IMR-90 (cell line): ENCODE results near the gene TDRKH.

Source experiments
- MXI1 ChIP-seq: IDR thresholded peaks from 2 replicates; pipeline ENCODE4 v1.6.1; 2012; ENCODE audit warnings: low read depth, mild to moderate bottlenecking, low read length, moderate library complexity, borderline replicate concordance
- POLR2A ChIP-seq: IDR thresholded peaks from 2 replicates; pipeline ENCODE4 v1.6.1; 2012; ENCODE audit warnings: mild to moderate bottlenecking, low read depth, low read length
- TF ChIP-seq, protein P1 (sequence below): conservative IDR thresholded peaks from 2 replicates; pipeline ENCODE4 v1.5.1; 2012; ENCODE audit warnings: mild to moderate bottlenecking, low read depth, low read length, improper control_type of control experiment

- TF ChIP-seq POLR2A (no peak), MXI1 (no peak)
- TF ChIP-seq, protein P1, sequence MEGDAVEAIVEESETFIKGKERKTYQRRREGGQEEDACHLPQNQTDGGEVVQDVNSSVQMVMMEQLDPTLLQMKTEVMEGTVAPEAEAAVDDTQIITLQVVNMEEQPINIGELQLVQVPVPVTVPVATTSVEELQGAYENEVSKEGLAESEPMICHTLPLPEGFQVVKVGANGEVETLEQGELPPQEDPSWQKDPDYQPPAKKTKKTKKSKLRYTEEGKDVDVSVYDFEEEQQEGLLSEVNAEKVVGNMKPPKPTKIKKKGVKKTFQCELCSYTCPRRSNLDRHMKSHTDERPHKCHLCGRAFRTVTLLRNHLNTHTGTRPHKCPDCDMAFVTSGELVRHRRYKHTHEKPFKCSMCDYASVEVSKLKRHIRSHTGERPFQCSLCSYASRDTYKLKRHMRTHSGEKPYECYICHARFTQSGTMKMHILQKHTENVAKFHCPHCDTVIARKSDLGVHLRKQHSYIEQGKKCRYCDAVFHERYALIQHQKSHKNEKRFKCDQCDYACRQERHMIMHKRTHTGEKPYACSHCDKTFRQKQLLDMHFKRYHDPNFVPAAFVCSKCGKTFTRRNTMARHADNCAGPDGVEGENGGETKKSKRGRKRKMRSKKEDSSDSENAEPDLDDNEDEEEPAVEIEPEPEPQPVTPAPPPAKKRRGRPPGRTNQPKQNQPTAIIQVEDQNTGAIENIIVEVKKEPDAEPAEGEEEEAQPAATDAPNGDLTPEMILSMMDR: no peak
Observed at GRCh38 chr1:151729966-151730291, 60.4 kb downstream of the TDRKH start.
